Measurements from ENCODE around the gene PRRX1.

- TF ChIP-seq CEBPB (IDR thresholded peaks at IDR 0.05), result no peak
- TF ChIP-seq RAD21 (IDR thresholded peaks at IDR 0.05; ENCODE audit: low read depth), result no peak
These were observed 383 bp upstream of the PRRX1 start for GRCh38 chr1:170663404-170664092.
